GM19452 (cell line): ENCODE results near the gene GPR52.

Experiments used
- ATAC-seq: cut with Tn5 transposase; IDR thresholded peaks from one replicate; pipeline ENCODE4 v1.9.1; 2021; ENCODE audit not compliant: unreplicated experiment

GPR52 gene

GRCh38 chr1:174465855-174466254 lies 18.1 kb downstream of the GPR52 start:
- no peak for ATAC-seq

- ATAC-seq: no peak
Observed at GRCh38 chr1:174466607-174467006, 18.8 kb downstream of the GPR52 start.

GRCh38 chr1:174469052-174469451 lies 21.3 kb downstream of the GPR52 start:
- ATAC-seq: no peak

- no peak for ATAC-seq
Observed at GRCh38 chr1:174469687-174470086, 21.9 kb downstream of the GPR52 start.

GRCh38 chr1:174479281-174479680 lies 31.5 kb downstream of the GPR52 start:
- ATAC-seq: no peak

- no peak for ATAC-seq
Observed at GRCh38 chr1:174480324-174480723, 32.6 kb downstream of the GPR52 start.

GRCh38 chr1:174491606-174492005 lies 43.8 kb downstream of the GPR52 start:
- ATAC-seq: no peak

- ATAC-seq: no peak
Observed at GRCh38 chr1:174497478-174497877, 49.7 kb downstream of the GPR52 start.
